ENCODE results near the gene NIPBL.
"Not testable (repeated sequence)": the region's sequence is repeated elsewhere in the genome, so short reads cannot be mapped to it uniquely, and the experiment has no call there.

The NIPBL gene

GRCh38 chr5:36878392-36879082 is 2.0 kb downstream of the NIPBL start:
- peak; percentile 28 for DNase-seq

- no peak for DNase-seq
Measured at GRCh38 chr5:36879274-36880033, 2.9 kb downstream of the NIPBL start.

GRCh38 chr5:36880761-36881160 is 4.2 kb downstream of the NIPBL start:
- no peak for DNase-seq

- no peak for DNase-seq
Measured at GRCh38 chr5:36881304-36881703, 4.7 kb downstream of the NIPBL start.

GRCh38 chr5:36881807-36882206 is 5.2 kb downstream of the NIPBL start:
- DNase-seq, result no peak

- DNase-seq, result no peak
Measured at GRCh38 chr5:36882250-36882649, 5.7 kb downstream of the NIPBL start.

- no peak for DNase-seq
Measured at GRCh38 chr5:36883894-36884462, 7.4 kb downstream of the NIPBL start.

- DNase-seq, result no peak
Measured at GRCh38 chr5:36885149-36885548, 8.6 kb downstream of the NIPBL start.

GRCh38 chr5:36885566-36886485 is 9.3 kb downstream of the NIPBL start:
- DNase-seq, result no peak

- DNase-seq, result no peak
Measured at GRCh38 chr5:36886791-36887190, 10.2 kb downstream of the NIPBL start.

GRCh38 chr5:36887532-36887931 is 11.0 kb downstream of the NIPBL start:
- DNase-seq, result no peak

- DNase-seq, result no peak
Measured at GRCh38 chr5:36888303-36888702, 11.7 kb downstream of the NIPBL start.

GRCh38 chr5:36889264-36889663 is 12.7 kb downstream of the NIPBL start:
- no peak for DNase-seq

GRCh38 chr5:36891266-36891665 is 14.7 kb downstream of the NIPBL start:
- DNase-seq, result no peak

GRCh38 chr5:36892085-36892830 is 15.7 kb downstream of the NIPBL start:
- not testable (repeated sequence) for DNase-seq

- no peak for DNase-seq
Measured at GRCh38 chr5:36894954-36895353, 18.4 kb downstream of the NIPBL start.

- DNase-seq, result no peak
Measured at GRCh38 chr5:36896476-36896875, 19.9 kb downstream of the NIPBL start.

- no peak for DNase-seq
Measured at GRCh38 chr5:36897616-36898015, 21.0 kb downstream of the NIPBL start.

- DNase-seq, result no peak
Measured at GRCh38 chr5:36899860-36900259, 23.3 kb downstream of the NIPBL start.

GRCh38 chr5:36900283-36900682 is 23.7 kb downstream of the NIPBL start:
- no peak for DNase-seq

GRCh38 chr5:36901077-36901476 is 24.5 kb downstream of the NIPBL start:
- DNase-seq, result not testable (repeated sequence)

- no peak for DNase-seq
Measured at GRCh38 chr5:36901856-36902255, 25.3 kb downstream of the NIPBL start.

Data from NCI-H1092 treated with DMSO at 0.1 percent for 48 hours (cell line).